GM21526 (cell line): ENCODE measurements around the gene EPB41L2.
"Not testable (repeated sequence)": the region's sequence is repeated elsewhere in the genome, so short reads cannot be mapped to it uniquely, and the experiment has no call there.

Source experiments
- ATAC-seq: cut with Tn5 transposase; IDR thresholded peaks from one replicate; pipeline ENCODE4 v1.9.1; 2021; ENCODE audit warnings: moderate library complexity; ENCODE audit not compliant: unreplicated experiment, low FRiP score

Gene EPB41L2

GRCh38 chr6:131037194-131037897 lies 25.7 kb downstream of the EPB41L2 start:
- ATAC-seq, result no peak

GRCh38 chr6:131036601-131037000 lies 26.4 kb downstream of the EPB41L2 start:
- no peak for ATAC-seq

DNA sequence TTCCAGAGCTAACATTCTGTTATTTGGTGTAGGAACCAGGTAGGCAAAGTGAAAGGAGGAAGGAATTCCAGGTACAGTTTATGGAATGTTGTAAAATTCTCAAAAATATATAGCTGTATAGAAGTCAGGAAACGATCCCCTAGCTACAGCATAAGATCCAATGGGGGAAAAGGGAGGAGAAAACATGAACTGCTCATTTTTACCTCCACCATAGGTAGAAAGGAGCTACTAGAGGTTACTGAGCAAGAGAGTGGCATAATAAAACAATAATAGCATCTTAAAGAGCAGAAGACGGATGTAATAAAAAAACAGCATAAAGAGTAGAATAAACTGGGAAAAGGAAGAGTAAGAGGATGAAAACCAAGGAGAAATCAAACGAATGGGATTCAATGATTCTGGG lies 26.9 kb downstream of the EPB41L2 start:
- no peak for ATAC-seq

DNA sequence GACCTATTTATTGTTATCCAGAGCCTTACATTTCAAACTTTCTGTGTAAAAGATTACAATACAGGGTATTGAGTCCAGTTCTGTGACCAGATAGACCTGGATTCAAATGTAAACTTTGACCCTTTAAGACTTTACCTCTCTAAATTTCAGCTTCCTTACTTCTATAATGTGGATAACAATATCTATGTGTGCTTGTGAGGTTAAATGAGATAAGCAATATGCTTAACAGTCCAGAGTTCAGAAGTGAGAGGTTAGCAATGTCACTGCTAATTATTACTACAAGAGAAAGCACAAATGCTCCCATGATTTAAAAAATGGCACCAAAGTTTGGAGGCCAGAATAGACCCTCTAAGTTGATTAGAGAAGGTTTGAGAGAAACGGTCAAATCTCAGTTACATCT lies 27.5 kb downstream of the EPB41L2 start:
- ATAC-seq, result no peak

DNA sequence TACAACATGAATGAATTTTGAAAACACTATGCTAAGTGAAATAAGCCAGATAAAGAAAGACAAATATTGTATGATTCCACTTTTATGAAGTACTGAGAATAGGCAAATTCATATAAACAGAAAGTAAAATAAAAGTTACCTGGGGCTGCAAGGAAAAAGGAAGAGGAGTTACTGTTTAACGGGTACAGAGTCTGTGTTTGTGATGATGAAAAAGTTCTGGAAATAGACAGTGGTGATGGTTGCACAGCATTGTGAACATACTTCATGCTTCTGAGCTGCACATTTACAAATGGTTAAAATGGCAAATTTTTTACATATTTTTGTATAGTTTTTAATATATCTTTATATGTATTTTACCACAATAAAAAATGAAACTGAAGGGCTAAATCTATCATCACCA lies 29.4 kb downstream of the EPB41L2 start:
- ATAC-seq, result no peak

- ATAC-seq, result peak; percentile 98
These were observed 33.3 kb downstream of the EPB41L2 start for GRCh38 chr6:131029626-131030297.

GRCh38 chr6:131027326-131027725 lies 35.7 kb downstream of the EPB41L2 start:
- ATAC-seq, result no peak

DNA sequence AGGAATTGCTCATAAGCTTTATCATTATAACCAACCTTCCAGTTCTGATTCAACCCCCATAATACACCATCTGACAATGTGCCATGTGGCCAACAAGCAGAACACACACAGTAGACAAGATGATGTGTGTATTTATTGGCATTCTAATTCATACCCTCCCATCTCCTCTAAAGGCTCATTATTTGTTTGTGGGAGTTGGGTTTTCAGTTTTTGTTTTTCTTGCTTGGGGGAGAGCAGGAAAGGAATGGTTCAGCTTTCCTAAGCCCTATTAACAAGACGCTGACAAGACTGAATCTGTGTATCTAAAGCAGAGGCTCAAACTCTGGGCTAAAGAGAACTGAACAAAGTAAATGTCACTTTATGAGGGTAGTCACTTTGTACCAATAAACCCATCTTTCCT lies 36.8 kb downstream of the EPB41L2 start:
- ATAC-seq, result no peak

GRCh38 chr6:131024565-131024964 lies 38.5 kb downstream of the EPB41L2 start:
- no peak for ATAC-seq

DNA sequence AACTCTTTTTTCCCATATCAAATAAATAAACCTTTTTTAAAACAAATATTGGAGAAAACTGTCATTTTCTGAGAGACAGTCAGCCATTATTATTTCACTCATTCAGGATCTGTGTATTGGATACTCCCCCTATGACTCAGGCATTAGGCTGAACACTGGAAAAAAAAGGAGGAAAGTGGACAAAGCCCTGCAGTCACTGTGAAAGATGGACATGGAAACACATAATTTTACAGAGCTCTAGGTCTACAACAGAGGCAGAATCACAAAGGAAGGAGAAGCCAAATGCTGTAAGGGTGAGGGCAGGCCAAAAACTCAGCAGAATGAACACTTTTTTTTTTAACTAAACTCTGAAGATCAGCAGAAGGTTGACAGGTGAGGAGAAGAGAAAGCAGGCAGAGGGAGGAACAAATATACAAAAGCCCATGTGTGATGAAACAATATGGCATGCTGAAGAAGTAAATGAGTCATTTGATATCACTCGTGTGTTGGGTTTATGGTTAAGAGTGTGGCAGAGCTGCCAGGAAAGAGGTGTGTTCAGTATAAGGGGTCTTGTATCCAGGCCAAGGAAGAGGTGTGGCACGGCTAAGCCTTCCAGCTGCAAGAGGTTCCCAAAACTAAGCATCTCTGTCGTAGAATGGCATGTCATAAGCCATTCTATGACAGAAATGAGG lies 39.1 kb downstream of the EPB41L2 start:
- ATAC-seq, result no peak

DNA sequence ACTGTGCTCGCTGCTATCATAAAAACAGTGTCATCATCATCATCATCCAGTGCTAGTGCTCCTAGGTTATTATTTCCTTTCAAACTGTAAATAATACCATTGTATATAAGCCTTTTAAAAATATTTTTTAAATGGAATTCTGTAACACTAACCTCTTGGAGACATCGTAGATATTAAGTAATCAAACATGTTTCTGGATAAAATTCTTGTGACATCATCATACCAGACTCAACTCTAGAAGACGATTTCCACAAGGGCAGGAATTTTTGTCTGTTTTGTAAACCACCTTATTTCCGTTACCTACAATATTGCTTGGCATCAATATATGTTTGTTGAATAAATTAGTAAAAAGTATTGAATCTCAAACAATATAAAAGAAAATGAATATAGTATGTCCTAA lies 40.4 kb downstream of the EPB41L2 start:
- no peak for ATAC-seq

DNA sequence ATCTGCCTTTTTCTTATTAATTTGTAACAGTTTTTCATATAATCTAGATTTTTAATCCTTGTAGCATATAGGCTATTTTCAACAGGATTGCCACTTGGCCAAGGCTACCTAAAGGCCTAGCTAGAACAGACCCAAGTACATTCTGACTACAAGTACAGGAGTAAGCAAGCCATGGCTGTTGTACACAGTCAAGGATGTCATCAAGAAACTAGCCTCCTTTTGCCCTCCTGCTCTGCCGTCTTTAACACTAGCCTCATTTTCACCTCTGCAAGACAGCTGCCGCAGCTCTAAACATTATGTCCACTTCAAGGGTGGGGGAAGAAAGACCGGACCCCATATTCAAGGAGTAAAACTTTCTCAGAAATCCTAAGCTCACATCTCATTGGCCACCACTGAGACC lies 45.1 kb downstream of the EPB41L2 start:
- no peak for ATAC-seq

GRCh38 chr6:131015630-131016263 lies 47.3 kb downstream of the EPB41L2 start:
- no peak for ATAC-seq

DNA sequence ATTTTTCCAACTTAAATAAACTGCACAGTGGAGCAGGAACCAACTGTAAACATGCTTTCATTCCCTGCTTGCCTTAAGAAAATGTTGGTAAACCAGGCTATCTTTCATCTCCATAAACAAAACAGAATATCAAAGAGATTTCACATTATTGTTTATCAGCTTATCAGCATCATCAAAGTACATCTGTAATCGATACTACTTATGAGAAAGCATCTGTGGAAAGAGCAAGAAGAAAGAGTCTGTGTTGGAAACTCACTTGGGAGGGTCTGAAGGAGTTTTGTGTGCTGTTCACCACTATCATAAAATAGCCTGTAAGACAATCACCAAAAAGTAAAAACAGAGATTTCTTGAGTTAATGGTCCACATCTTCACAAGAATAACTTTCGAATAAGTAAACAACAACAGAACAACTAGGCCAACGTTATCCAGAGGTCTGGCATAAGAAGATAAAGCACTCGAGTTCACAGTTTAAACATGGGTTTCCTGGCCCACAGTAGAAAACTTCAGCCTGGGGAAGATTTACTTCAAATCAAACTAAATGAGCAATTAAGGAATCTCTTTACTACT lies 47.9 kb downstream of the EPB41L2 start:
- no peak for ATAC-seq

GRCh38 chr6:131014080-131014776 lies 48.8 kb downstream of the EPB41L2 start:
- no peak for ATAC-seq

DNA sequence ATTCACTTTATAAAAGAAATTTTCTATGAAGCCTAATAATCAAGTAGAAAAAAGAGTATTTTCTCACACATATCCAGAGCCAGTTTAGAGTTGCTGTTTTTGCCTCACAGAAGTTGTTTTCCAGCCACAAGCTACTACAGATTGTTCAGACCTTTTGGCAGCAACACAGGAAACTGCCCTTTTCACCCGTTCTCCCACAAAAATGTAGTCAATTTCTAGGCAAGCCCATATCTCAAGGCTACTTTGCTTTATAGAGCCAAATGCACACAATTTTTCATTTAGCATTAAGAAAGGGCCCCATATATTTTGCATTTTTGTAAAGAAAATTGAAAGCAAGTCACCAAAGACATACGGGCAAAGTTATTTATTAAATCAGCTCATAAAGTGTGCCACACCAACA lies 49.5 kb downstream of the EPB41L2 start:
- no peak for ATAC-seq

DNA sequence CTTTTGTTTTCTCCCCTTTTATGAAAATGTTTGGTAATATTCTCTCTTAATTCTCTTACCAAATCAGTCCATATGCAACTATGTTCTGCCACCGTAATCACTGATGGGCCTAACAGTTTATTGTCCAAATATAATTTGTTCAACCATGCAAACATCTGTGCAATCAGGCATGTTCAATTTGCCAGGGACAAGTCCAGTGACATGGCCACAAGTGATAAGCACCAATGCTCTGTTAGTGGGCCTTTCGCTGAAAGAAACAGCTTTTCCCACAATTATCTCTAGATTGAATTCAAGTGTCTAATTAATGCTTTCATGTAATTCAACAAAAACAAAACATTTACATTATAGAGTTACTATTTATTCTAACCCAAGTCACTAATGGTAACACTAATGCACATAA lies 53.3 kb downstream of the EPB41L2 start:
- ATAC-seq, result no peak

GRCh38 chr6:131008965-131009364 lies 54.1 kb downstream of the EPB41L2 start:
- not testable (repeated sequence) for ATAC-seq

DNA sequence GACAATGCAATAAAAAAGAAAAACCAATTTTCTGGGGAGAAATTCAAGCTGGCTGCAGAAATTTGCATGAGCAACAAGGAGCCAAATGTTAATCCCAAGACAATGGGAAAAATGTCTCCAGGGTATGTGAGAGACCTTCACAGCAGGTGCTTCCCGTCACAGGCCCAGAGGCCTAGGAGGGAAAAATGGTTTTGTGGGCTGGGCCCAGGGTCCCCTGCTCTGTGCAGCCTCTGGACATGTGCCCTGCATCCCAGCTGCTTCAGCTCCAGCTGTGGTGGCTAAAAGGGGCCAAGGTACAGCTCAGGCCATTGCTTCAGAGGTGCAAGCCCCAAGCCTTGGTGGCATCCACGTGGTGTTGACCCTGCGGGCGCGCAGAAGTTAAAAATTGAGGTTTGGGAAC lies 55.1 kb downstream of the EPB41L2 start:
- ATAC-seq, result not testable (repeated sequence)

DNA sequence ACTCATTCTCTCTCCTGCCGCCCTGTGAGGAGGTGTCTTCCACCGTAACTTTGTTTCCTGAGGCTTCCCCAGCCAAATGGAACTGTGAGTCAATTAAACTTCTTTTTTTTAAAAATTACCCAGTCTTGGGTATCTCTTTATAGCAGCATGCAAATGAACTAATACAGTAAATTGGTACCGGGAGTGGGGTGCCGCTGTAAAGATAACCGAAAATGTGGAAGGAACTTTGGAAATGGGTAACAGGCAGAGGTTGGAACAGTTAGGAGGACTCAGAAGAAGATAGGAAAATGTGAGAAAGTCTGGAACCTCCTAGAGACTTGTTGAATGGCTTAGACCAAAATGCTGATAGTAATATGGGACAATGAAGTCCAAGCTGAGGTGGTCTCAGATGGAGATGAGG lies 55.8 kb downstream of the EPB41L2 start:
- no peak for ATAC-seq
